ENCODE measurements around the gene BBIP1.

Gene BBIP1, protein sequence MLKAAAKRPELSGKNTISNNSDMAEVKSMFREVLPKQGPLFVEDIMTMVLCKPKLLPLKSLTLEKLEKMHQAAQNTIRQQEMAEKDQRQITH

GRCh38 chr10:110918643-110919348 is at the start of gene BBIP1:
Gene BBIP1 (minus strand): TSS chr10:110919180. CDS start chr10:110918157, 1,023 bp downstream.
- Histone ChIP-seq H3K4me1 (ENCODE audit: insufficient read depth, low read length) (peaks cover 8% of the 10 kb centered on the region), H3K9me3 (ENCODE audit: control insufficient read depth, insufficient read depth, low read length) (no peaks in the 10 kb centered on the region)

GRCh38 chr10:110967645-110968044 is 48.7 kb upstream of the BBIP1 start:
- Histone ChIP-seq H3K9me3 (ENCODE audit: control insufficient read depth, insufficient read depth, low read length) (no peaks in the 10 kb centered on the region), H3K36me3 (ENCODE audit: insufficient read depth, low read length) (no peaks in the 10 kb centered on the region), H3K4me1 (ENCODE audit: insufficient read depth, low read length) (no peaks in the 10 kb centered on the region), H3K9ac (ENCODE audit: low read depth, low read length) (no peak overlapping the region)

More at GRCh38 chr10:110918643-110919348, at the start of gene BBIP1:
- Histone ChIP-seq H3K9ac (ENCODE audit: low read depth, low read length) (peak within 1 kb of the TSS; percentile 100), H3K36me3 (ENCODE audit: insufficient read depth, low read length) (no peaks in the 10 kb centered on the region)

DNA sequence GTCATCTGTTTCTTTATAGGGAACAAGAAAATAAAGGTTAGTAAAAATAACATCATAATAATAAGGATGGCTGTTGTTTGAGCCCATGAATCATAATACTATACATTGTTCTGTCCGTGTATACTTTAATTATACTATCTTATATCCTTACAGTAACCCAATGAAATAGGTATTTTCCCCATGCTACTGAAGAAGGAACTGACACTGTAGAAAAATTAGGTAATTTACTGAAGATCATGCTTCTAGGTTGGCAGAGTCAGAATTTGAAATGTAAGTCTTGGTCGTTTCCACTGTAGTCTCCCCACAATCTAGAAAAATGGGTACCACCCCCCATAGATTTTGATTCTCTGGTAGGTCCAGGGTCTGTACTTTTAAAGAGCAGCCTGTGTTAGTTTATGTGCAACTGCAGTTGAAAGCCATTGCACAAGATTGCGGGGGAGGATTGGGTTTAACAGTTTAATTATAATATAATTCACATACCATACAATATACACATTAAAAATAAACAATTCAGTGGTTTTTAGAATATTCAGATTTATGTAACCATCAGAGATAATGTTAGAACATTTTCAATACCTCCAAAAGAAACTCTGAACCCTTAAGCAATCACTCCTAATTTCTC is 48.1 kb upstream of the BBIP1 start:
- H3K36me3 ChIP-seq (ENCODE audit: insufficient read depth, low read length), result no peaks in the 10 kb centered on the region
- no peaks in the 10 kb centered on the region for H3K4me1 ChIP-seq (ENCODE audit: insufficient read depth, low read length)
- no peaks in the 10 kb centered on the region for H3K9me3 ChIP-seq (ENCODE audit: control insufficient read depth, insufficient read depth, low read length)
- H3K9ac ChIP-seq (ENCODE audit: low read depth, low read length), result no peak overlapping the region

DNA sequence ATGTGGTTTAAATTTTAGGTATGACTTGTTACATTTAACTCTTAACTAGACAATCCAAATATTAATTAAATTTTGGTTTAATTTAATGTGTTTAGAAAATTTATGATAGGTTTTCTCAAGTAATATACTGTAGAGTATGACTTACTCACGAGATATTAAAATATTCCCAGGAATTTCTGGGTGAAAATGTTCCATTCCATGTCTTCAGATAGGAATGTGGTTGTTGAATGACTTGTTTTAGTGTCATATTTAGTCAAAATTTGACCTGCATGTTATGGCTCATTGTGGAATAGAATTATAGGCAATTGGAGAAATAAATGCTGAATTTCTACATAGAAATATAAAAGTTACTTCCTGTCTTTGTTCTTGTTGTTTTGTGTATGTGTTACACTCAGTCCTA is 47.2 kb upstream of the BBIP1 start:
- Histone ChIP-seq H3K9me3 (ENCODE audit: control insufficient read depth, insufficient read depth, low read length) (no peaks in the 10 kb centered on the region), H3K9ac (ENCODE audit: low read depth, low read length) (no peak overlapping the region), H3K36me3 (ENCODE audit: insufficient read depth, low read length) (no peaks in the 10 kb centered on the region), H3K4me1 (ENCODE audit: insufficient read depth, low read length) (no peaks in the 10 kb centered on the region)

GRCh38 chr10:110965216-110965615 is 46.2 kb upstream of the BBIP1 start:
- no peak overlapping the region for H3K9ac ChIP-seq (ENCODE audit: low read depth, low read length)
- no peaks in the 10 kb centered on the region for H3K9me3 ChIP-seq (ENCODE audit: control insufficient read depth, insufficient read depth, low read length)
- H3K36me3 ChIP-seq (ENCODE audit: insufficient read depth, low read length), result no peaks in the 10 kb centered on the region
- no peaks in the 10 kb centered on the region for H3K4me1 ChIP-seq (ENCODE audit: insufficient read depth, low read length)

DNA sequence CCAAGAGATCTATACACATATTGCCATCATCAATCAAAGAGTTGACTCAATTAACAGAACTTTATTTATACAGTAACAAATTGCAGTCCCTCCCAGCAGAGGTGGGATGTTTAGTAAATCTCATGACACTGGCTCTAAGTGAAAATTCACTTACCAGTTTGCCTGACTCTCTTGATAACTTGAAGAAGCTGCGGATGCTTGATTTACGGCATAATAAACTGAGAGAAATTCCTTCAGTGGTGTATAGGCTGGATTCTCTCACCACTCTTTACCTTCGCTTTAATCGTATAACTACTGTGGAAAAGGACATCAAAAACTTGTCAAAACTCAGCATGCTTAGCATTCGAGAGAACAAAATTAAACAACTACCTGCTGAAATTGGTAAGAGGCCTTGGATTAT is 45.7 kb upstream of the BBIP1 start:
- Histone ChIP-seq H3K9ac (ENCODE audit: low read depth, low read length) (no peak overlapping the region), H3K36me3 (ENCODE audit: insufficient read depth, low read length) (no peaks in the 10 kb centered on the region), H3K9me3 (ENCODE audit: control insufficient read depth, insufficient read depth, low read length) (no peaks in the 10 kb centered on the region), H3K4me1 (ENCODE audit: insufficient read depth, low read length) (no peaks in the 10 kb centered on the region)

GRCh38 chr10:110963162-110963561 is 44.2 kb upstream of the BBIP1 start:
- Histone ChIP-seq H3K9me3 (ENCODE audit: control insufficient read depth, insufficient read depth, low read length) (no peaks in the 10 kb centered on the region), H3K9ac (ENCODE audit: low read depth, low read length) (no peak overlapping the region), H3K36me3 (ENCODE audit: insufficient read depth, low read length) (no peaks in the 10 kb centered on the region), H3K4me1 (ENCODE audit: insufficient read depth, low read length) (no peaks in the 10 kb centered on the region)

DNA sequence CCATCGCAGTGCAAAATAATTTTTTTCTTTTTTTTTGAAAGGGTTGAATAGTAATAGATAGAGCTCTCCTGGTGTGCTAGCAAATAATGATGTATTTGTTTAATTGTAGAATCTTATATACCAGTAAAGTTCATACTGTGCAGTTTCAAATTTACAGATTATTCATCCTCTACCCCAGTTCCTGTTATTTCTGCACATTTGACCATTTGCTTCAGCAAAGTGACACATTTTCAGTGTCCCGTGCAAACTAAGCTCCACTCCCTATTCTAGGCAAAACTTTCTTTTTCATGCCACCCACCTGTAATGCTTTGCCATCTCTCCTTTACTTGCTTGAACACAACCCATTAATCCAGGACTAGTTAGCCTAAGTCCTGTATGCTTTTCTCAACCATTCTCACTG is 43.5 kb upstream of the BBIP1 start:
- H3K36me3 ChIP-seq (ENCODE audit: insufficient read depth, low read length), result no peaks in the 10 kb centered on the region
- H3K9ac ChIP-seq (ENCODE audit: low read depth, low read length), result no peak overlapping the region

DNA sequence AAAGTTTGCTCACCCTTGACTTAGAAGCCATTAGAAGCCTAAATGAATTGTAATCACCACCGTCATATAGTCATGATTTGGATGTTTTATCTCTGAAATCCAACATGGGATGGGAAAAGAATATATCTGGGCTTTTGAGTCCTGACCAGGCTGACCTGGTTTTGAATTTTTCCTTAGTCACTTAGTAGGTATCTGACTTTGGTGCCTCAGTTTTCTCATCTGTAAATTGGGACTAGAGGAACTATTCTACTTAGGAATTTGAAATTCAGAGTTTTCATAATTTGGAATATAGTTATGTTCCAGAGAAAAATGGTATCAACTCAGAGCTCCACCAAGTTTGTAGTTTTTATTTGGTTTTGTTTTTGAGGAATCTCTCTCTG is 41.3 kb upstream of the BBIP1 start:
- Histone ChIP-seq H3K36me3 (ENCODE audit: insufficient read depth, low read length) (no peaks in the 10 kb centered on the region), H3K9ac (ENCODE audit: low read depth, low read length) (no peak overlapping the region), H3K4me1 (ENCODE audit: insufficient read depth, low read length) (no peaks in the 10 kb centered on the region), H3K9me3 (ENCODE audit: control insufficient read depth, insufficient read depth, low read length) (no peaks in the 10 kb centered on the region)

More for the DNA sequence above, 43.5 kb upstream of the BBIP1 start:
- no peaks in the 10 kb centered on the region for H3K9me3 ChIP-seq (ENCODE audit: control insufficient read depth, insufficient read depth, low read length)
- no peaks in the 10 kb centered on the region for H3K4me1 ChIP-seq (ENCODE audit: insufficient read depth, low read length)

GRCh38 chr10:110959379-110960332 is 40.7 kb upstream of the BBIP1 start:
- Histone ChIP-seq H3K36me3 (ENCODE audit: insufficient read depth, low read length) (no peaks in the 10 kb centered on the region), H3K9me3 (ENCODE audit: control insufficient read depth, insufficient read depth, low read length) (no peaks in the 10 kb centered on the region), H3K9ac (ENCODE audit: low read depth, low read length) (no peak overlapping the region), H3K4me1 (ENCODE audit: insufficient read depth, low read length) (no peaks in the 10 kb centered on the region)

DNA sequence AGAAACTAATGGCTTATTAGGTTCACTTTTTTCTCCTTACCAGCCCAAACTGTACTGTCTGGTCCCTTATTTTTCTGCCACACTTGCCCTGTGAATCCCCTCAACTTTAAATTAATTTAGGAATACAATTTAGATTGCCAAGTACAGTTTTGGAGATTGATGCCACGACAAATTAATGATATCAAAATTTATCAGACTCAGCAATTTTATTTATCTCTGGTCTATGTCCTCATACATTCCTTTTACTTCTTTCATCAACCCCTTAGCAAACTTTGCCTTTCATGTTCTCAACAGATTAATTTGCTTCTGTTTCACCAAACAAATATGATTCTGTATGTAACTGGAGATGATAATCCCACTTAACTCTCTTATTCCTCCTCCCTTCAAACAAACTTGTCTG is 38.6 kb upstream of the BBIP1 start:
- Histone ChIP-seq H3K9ac (ENCODE audit: low read depth, low read length) (no peak overlapping the region), H3K4me1 (ENCODE audit: insufficient read depth, low read length) (no peaks in the 10 kb centered on the region), H3K36me3 (ENCODE audit: insufficient read depth, low read length) (0 out of 2 replicates have a peak, but pooled peaks cover under 1% of the 10 kb centered on the region), H3K9me3 (ENCODE audit: control insufficient read depth, insufficient read depth, low read length) (no peaks in the 10 kb centered on the region)

DNA sequence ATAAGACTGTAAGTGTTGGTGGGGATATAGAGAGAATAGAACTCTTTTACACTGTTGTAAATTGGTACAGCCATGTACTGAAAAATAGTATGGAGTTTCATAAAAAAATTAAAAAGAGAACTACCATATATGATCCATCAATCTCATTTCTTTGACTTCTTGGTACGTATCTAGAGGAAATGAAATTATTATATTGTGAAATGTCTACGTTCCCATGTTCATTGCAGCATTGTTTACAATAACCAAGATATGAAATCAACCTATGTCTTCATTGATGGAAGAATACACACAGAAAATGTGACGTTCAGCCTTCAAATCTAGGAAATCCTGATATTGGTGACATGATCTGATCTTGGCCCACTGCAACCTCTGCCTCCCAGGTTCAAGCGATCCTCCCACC is 32.4 kb upstream of the BBIP1 start:
- Histone ChIP-seq H3K36me3 (ENCODE audit: insufficient read depth, low read length) (0 out of 2 replicates have a peak, but pooled peaks cover 2% of the 10 kb centered on the region), H3K9me3 (ENCODE audit: control insufficient read depth, insufficient read depth, low read length) (no peaks in the 10 kb centered on the region), H3K9ac (ENCODE audit: low read depth, low read length) (no peak overlapping the region), H3K4me1 (ENCODE audit: insufficient read depth, low read length) (no peaks in the 10 kb centered on the region; the same call in 1 of the 2 replicates)

DNA sequence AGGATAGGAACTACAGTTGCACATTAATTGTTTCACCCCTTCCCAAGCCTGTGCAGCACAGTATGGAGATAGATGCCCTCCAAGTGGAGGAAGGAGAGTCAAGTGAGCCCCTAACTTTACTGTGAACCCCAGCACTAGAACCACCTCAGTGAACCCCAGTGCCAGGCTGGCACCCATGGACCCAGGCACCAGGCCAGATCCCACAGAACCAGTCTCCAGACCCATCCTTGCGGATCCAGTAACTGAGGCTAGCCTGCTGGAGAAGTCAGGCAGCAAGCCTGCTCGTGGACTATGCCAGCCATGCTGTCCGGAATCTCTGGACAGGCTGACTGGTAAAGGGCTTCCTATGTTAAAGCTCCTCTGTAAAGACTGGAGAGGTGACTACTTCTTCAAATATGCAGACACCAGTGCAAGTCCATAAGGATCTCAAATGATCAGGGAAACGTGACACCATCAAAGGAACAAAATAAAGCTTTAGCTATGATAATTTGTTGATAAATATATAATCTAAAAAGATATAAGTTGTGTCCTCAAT is 28.1 kb upstream of the BBIP1 start:
- Histone ChIP-seq H3K9me3 (ENCODE audit: control insufficient read depth, insufficient read depth, low read length) (no peaks in the 10 kb centered on the region), H3K4me1 (ENCODE audit: insufficient read depth, low read length) (peaks cover 3% of the 10 kb centered on the region; the same call in 1 of the 2 replicates), H3K9ac (ENCODE audit: low read depth, low read length) (no peak overlapping the region), H3K36me3 (ENCODE audit: insufficient read depth, low read length) (no peaks in the 10 kb centered on the region)

- Histone ChIP-seq H3K36me3 (ENCODE audit: insufficient read depth, low read length) (no peaks in the 10 kb centered on the region), H3K9me3 (ENCODE audit: control insufficient read depth, insufficient read depth, low read length) (no peaks in the 10 kb centered on the region), H3K9ac (ENCODE audit: low read depth, low read length) (no peak overlapping the region), H3K4me1 (ENCODE audit: insufficient read depth, low read length) (peaks cover 3% of the 10 kb centered on the region; the same call in 1 of the 2 replicates)
Measured at GRCh38 chr10:110946496-110946895, 27.5 kb upstream of the BBIP1 start.
